Measurements from ENCODE around the gene FBXO39. TPM values are rescaled to one million over a fixed set of nuclear protein-coding genes. Genes with fewer than 3 reads are reported as not detected.
A peak's percentile ranks its signal among the peaks of the same experiment; 100 is the strongest.
"Not testable (repeated sequence)": the region's sequence is repeated elsewhere in the genome, so short reads cannot be mapped to it uniquely, and the experiment has no call there.

The FBXO39 gene
- total and polyA plus RNA-seq, 4 experiments from 2014 or later, result 0.14 to 0.25 (median 0.20) TPM; not detected in 1

DNA sequence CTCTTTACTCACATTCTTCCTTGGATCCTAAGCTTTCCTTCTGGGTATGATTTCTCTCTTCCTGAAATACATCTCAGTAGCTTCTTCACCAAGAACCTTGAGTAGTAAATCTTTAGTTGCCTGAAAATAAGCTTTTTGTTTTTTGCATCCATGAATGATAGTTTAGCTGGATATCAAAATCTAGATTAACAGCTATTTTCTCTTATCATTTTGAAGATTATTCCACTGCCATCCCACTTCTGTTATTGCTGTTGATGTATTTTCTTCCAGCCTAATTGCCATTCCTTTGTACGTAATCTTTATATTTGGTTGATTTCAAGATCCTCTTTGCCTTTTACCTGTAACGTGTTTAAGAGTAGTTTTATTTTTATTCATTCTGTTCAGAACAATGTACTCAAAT is 7.6 kb upstream of the FBXO39 start:
- H3K9me3 ChIP-seq (ENCODE audit: control insufficient read depth in 1 of 2, low read length in 2 of 2), result peaks cover 0 to 9% of the 10 kb centered on the region in 2 donors
- CTCF ChIA-PET (ENCODE audit: partially characterized antibody), result no interaction called here
- no peak overlapping the region for H3K27ac ChIP-seq (ENCODE audit: low read depth, low read length)
- H3K4me1 ChIP-seq (ENCODE audit: insufficient read depth, low read length), result no peaks in the 10 kb centered on the region
- H3K27me3 ChIP-seq (ENCODE audit: insufficient read depth, low read length), result no peaks in the 10 kb centered on the region
- POLR2A ChIA-PET (ENCODE audit: partially characterized antibody), result no interaction called here
- DNase-seq, result no peak
- peaks cover 94 to 99% of the 10 kb centered on the region in 2 donors for H3K36me3 Mint-ChIP-seq
- H3K27ac Mint-ChIP-seq, result no peak overlapping the region
- intact Hi-C loops (cut with micrococcal nuclease), result no loop called here
- peak overlapping the region in 2 of 8 donors; percentile 3 to 22 for H3K4me3 Mint-ChIP-seq
- no peak overlapping the region for H3K4me3 ChIP-seq (ENCODE audit: low read length in 2 of 2)
- H3K27me3 Mint-ChIP-seq, result no peaks in the 10 kb centered on the region
- peaks cover 0 to 8% (median 3%) of the 10 kb centered on the region in 4 donors for H3K4me1 Mint-ChIP-seq
- peaks cover 82% of the 10 kb centered on the region for H3K36me3 ChIP-seq (ENCODE audit: insufficient read depth, low read length)
- peaks cover 2 to 71% (median 63%) of the 10 kb centered on the region in 8 donors for H3K9me3 Mint-ChIP-seq

DNA sequence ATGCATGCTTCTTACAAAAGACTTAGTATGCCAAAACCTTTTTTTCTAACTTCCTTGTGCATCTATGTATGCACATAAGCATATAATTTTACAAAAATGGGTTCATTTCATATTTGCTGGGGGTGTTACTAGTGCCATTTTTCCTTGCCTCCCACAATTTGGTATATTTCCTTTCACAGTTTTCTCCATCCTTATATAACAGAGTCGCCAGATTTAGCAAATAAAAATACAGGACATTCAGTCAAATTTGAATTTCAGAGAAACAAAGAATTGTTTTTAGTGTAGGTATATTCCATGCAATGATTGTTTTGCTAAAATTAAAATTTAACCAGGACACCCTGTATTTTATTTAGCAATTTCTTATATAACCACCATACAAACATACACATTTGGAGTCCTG is 4.0 kb upstream of the FBXO39 start:
- Histone ChIP-seq H3K36me3 (ENCODE audit: insufficient read depth, low read length) (peaks cover 52% of the 10 kb centered on the region), H3K4me1 (ENCODE audit: insufficient read depth, low read length) (no peaks in the 10 kb centered on the region), H3K27ac (ENCODE audit: low read depth, low read length) (no peak overlapping the region), H3K9me3 (ENCODE audit: control insufficient read depth in 1 of 2, low read length in 2 of 2) (peaks cover 0 to 24% of the 10 kb centered on the region in 2 donors), H3K4me3 (ENCODE audit: low read length in 2 of 2) (no peak overlapping the region), H3K27me3 (ENCODE audit: insufficient read depth, low read length) (no peaks in the 10 kb centered on the region)
- CTCF ChIA-PET (ENCODE audit: partially characterized antibody), result no interaction called here
- Mint-ChIP-seq H3K9me3 (peaks cover 0 to 82% (median 76%) of the 10 kb centered on the region in 8 donors), H3K36me3 (peaks cover 75 to 80% of the 10 kb centered on the region in 2 donors), H3K4me3 (no peak overlapping the region), H3K27me3 (peaks cover 0 to 6% of the 10 kb centered on the region in 2 donors), H3K4me1 (peaks cover 0 to 5% (median 5%) of the 10 kb centered on the region in 4 donors), H3K27ac (no peak overlapping the region)
- intact Hi-C loops (cut with micrococcal nuclease), result no loop called here
- no peak for DNase-seq
- POLR2A ChIA-PET (ENCODE audit: partially characterized antibody), result no interaction called here

DNA sequence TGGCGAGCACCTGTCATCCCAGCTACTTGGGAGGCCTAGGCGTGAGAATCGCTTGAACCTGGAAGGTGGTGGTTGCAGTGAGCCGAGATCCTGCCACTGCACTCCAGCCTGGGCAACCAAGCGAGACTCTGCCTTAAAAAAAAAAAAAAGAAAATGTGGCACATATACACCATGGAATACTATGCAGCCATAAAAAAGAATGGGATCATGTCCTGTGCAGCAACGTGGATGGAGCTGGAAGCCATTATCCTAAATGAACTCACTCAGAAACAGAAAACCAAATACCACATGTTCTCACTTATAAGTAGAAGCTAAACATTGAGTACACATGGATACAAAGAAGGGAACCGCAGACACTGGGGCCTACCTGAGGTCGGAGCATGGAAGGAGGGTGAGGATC is 1.1 kb upstream of the FBXO39 start:
- H3K4me1 ChIP-seq (ENCODE audit: insufficient read depth, low read length); H3K27ac ChIP-seq (ENCODE audit: low read depth, low read length); POLR2A ChIA-PET (ENCODE audit: partially characterized antibody); H3K4me3 ChIP-seq (ENCODE audit: low read length in 2 of 2); intact Hi-C loops (cut with micrococcal nuclease); H3K4me1 Mint-ChIP-seq; DNase-seq; H3K4me3 Mint-ChIP-seq; H3K27me3 ChIP-seq (ENCODE audit: insufficient read depth, low read length); CTCF ChIA-PET (ENCODE audit: partially characterized antibody): not testable (repeated sequence)
- peaks cover 2 to 76% (median 64%) of the 10 kb centered on the region in 8 donors for H3K9me3 Mint-ChIP-seq
- H3K27ac Mint-ChIP-seq, result peak overlapping the region in 1 of 7 donors; percentile 15
- H3K36me3 Mint-ChIP-seq, result peaks cover 48 to 51% of the 10 kb centered on the region in 2 donors
- Histone ChIP-seq H3K36me3 (ENCODE audit: insufficient read depth, low read length) (peaks cover 34% of the 10 kb centered on the region), H3K9me3 (ENCODE audit: control insufficient read depth in 1 of 2, low read length in 2 of 2) (peaks cover 0 to 15% of the 10 kb centered on the region in 2 donors)
- peaks cover 8 to 20% of the 10 kb centered on the region in 2 donors for H3K27me3 Mint-ChIP-seq

DNA sequence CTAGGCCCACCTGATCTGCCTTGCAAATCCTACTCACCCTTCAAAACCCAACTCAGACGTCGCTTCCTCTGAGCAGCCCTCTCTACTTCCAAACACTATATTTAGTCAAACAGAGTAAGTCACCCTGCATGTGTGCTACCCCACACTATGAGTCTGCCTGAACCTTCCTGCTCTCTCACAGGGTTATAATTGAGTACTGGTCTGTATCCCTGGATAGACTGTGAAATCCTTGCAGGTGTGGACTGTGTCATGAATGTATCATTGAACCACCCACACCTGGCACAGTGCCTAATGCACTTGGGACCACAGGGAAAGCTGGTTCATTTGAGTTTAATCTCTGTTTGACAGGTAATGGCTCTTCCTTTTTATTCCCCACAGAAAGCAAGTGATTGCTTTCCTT is 3.4 kb downstream of the FBXO39 start:
- Histone ChIP-seq H3K4me3 (ENCODE audit: low read length in 2 of 2) (no peak overlapping the region), H3K27ac (ENCODE audit: low read depth, low read length) (no peak overlapping the region), H3K36me3 (ENCODE audit: insufficient read depth, low read length) (no peaks in the 10 kb centered on the region), H3K4me1 (ENCODE audit: insufficient read depth, low read length) (no peaks in the 10 kb centered on the region), H3K9me3 (ENCODE audit: control insufficient read depth in 1 of 2, low read length in 2 of 2) (peaks cover 0 to 10% of the 10 kb centered on the region in 2 donors), H3K27me3 (ENCODE audit: insufficient read depth, low read length) (peaks cover 10% of the 10 kb centered on the region)
- intact Hi-C loops (cut with micrococcal nuclease), result no loop called here
- CTCF ChIA-PET (ENCODE audit: partially characterized antibody), result no interaction called here
- peaks cover 6 to 7% of the 10 kb centered on the region in 2 donors for H3K36me3 Mint-ChIP-seq
- H3K27ac Mint-ChIP-seq, result no peak overlapping the region
- POLR2A ChIA-PET (ENCODE audit: partially characterized antibody), result no interaction called here
- H3K27me3 Mint-ChIP-seq, result peaks cover 27 to 28% of the 10 kb centered on the region in 2 donors
- DNase-seq, result no peak
- H3K4me3 Mint-ChIP-seq, result peak overlapping the region in 1 of 8 donors; percentile 7
- peaks cover 2 to 68% (median 59%) of the 10 kb centered on the region in 8 donors for H3K9me3 Mint-ChIP-seq
- H3K4me1 Mint-ChIP-seq, result peaks cover 0 to 5% (median 4%) of the 10 kb centered on the region in 4 donors

DNA sequence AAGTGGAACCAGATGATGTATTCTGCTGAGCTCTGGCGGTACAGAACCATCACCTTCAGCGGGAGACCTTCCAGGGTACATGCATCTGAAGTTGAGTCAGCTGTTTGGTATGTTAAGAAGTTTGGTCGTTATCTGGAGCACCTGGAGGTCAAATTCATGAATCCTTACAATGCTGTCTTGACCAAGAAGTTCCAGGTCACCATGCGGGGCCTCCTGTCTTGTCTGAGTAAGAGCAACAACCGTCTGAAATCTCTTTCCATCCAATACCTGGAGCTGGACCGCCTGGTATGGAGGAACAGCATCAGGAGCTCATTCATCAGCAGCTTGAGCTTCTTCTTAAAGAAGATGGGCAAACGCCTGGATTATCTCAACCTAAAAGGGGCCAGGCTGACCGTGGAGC is 4.0 kb downstream of the FBXO39 start:
- no peaks in the 10 kb centered on the region for H3K36me3 ChIP-seq (ENCODE audit: insufficient read depth, low read length)
- Mint-ChIP-seq H3K27ac (no peak overlapping the region), H3K27me3 (peaks cover 26 to 30% of the 10 kb centered on the region in 2 donors), H3K4me3 (no peak overlapping the region), H3K4me1 (peaks cover 0 to 4% (median 3%) of the 10 kb centered on the region in 4 donors), H3K9me3 (peaks cover 2 to 68% (median 55%) of the 10 kb centered on the region in 8 donors), H3K36me3 (peaks cover 2 to 3% of the 10 kb centered on the region in 2 donors)
- POLR2A ChIA-PET (ENCODE audit: partially characterized antibody), result no interaction called here
- DNase-seq, result no peak
- no peak overlapping the region for H3K4me3 ChIP-seq (ENCODE audit: low read length in 2 of 2)
- intact Hi-C loops (cut with micrococcal nuclease), result no loop called here
- no peak overlapping the region for H3K27ac ChIP-seq (ENCODE audit: low read depth, low read length)
- CTCF ChIA-PET (ENCODE audit: partially characterized antibody), result no interaction called here
- peaks cover 0 to 6% of the 10 kb centered on the region in 2 donors for H3K9me3 ChIP-seq (ENCODE audit: control insufficient read depth in 1 of 2, low read length in 2 of 2)
- peaks cover 10% of the 10 kb centered on the region for H3K27me3 ChIP-seq (ENCODE audit: insufficient read depth, low read length)
- no peaks in the 10 kb centered on the region for H3K4me1 ChIP-seq (ENCODE audit: insufficient read depth, low read length)

DNA sequence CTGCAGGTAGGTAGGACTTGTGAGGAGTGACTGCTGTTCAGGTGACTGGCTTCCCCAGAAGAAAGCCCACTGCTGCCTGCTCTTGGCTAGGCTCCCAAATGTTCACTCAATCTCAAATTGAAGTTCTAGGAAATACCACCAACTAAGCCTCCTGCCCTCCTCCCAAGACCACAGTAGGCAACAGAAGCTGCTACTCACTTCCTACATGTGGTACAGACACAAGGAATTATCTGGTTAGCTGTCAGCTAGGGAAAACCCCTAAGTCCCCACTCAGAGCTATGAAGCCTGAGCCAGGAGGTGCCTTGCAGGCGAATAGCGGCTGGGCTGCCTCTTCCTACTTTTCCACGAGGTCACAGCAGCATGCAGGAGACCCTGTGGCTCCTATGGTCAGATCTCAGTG is 4.9 kb downstream of the FBXO39 start:
- DNase-seq, result no peak
- H3K36me3 Mint-ChIP-seq, result peaks cover 0 to 1% of the 10 kb centered on the region in 2 donors
- H3K4me3 ChIP-seq (ENCODE audit: low read length in 2 of 2), result no peak overlapping the region
- H3K4me1 Mint-ChIP-seq, result peaks cover 0 to 7% (median 3%) of the 10 kb centered on the region in 4 donors
- ChIA-PET POLR2A (ENCODE audit: partially characterized antibody) (no interaction called here), CTCF (ENCODE audit: partially characterized antibody) (no interaction called here)
- intact Hi-C loops (cut with micrococcal nuclease), result no loop called here
- peaks cover 4% of the 10 kb centered on the region for H3K4me1 ChIP-seq (ENCODE audit: insufficient read depth, low read length)
- no peaks in the 10 kb centered on the region for H3K9me3 ChIP-seq (ENCODE audit: control insufficient read depth in 1 of 2, low read length in 2 of 2)
- peaks cover 29 to 33% of the 10 kb centered on the region in 2 donors for H3K27me3 Mint-ChIP-seq
- peaks cover 2 to 66% (median 51%) of the 10 kb centered on the region in 8 donors for H3K9me3 Mint-ChIP-seq
- H3K27ac ChIP-seq (ENCODE audit: low read depth, low read length), result no peak overlapping the region
- H3K4me3 Mint-ChIP-seq, result no peak overlapping the region
- H3K36me3 ChIP-seq (ENCODE audit: insufficient read depth, low read length), result no peaks in the 10 kb centered on the region
- H3K27me3 ChIP-seq (ENCODE audit: insufficient read depth, low read length), result peaks cover 10% of the 10 kb centered on the region
- no peak overlapping the region for H3K27ac Mint-ChIP-seq

GRCh38 chr17:6782244-6782643 is 6.2 kb downstream of the FBXO39 start:
- Histone ChIP-seq H3K4me3 (ENCODE audit: low read length in 2 of 2) (no peak overlapping the region), H3K4me1 (ENCODE audit: insufficient read depth, low read length) (peaks cover 5% of the 10 kb centered on the region), H3K27me3 (ENCODE audit: insufficient read depth, low read length) (peaks cover 10% of the 10 kb centered on the region), H3K27ac (ENCODE audit: low read depth, low read length) (no peak overlapping the region), H3K36me3 (ENCODE audit: insufficient read depth, low read length) (no peaks in the 10 kb centered on the region), H3K9me3 (ENCODE audit: control insufficient read depth in 1 of 2, low read length in 2 of 2) (no peaks in the 10 kb centered on the region)
- no peaks in the 10 kb centered on the region for H3K36me3 Mint-ChIP-seq
- H3K4me3 Mint-ChIP-seq, result no peak overlapping the region
- peaks cover 2 to 71% (median 47%) of the 10 kb centered on the region in 8 donors for H3K9me3 Mint-ChIP-seq
- POLR2A ChIA-PET (ENCODE audit: partially characterized antibody), result no interaction called here
- CTCF ChIA-PET (ENCODE audit: partially characterized antibody), result no interaction called here
- no peak for DNase-seq
- H3K27ac Mint-ChIP-seq, result no peak overlapping the region
- intact Hi-C loops (cut with micrococcal nuclease), result no loop called here
- H3K4me1 Mint-ChIP-seq, result peaks cover 0 to 5% (median 0%) of the 10 kb centered on the region in 4 donors
- H3K27me3 Mint-ChIP-seq, result peaks cover 34 to 40% of the 10 kb centered on the region in 2 donors
